HepG2 (cell line): ENCODE results near the gene MEI1. TPM values are rescaled to one million over a fixed set of nuclear protein-coding genes. Genes with fewer than 3 reads are reported as not detected.

Experiments used
- ATAC-seq: fragments of 200-7000 bp; cut with Tn5 transposase; 3 replicates; pipeline ENCODE4 v1.9.1; 2020; ENCODE audit warnings: mild to moderate bottlenecking, moderate library complexity
- BruUV-seq: library from RNA; stranded (reverse); fragments of 400-500 nt; replicated peaks from 2 replicates; lab custom pipeline; 2021; lab: Mats Ljungman, UMichigan
- CTCF ChIA-PET: fragments of 300-600 bp; formaldehyde crosslinking; extraction: SDS; loops from one replicate; lab custom pipeline; 2021; ENCODE audit warnings: low total read pairs, inconsistent platforms, low intra/inter-chr PET ratio; lab: Yijun Ruan, JAX
- POLR2A ChIA-PET: fragments of 350-600 bp; sonication (Branson Sonifier 250); formaldehyde crosslinking; loops from one replicate; lab custom pipeline; 2020; ENCODE audit warnings: antibody characterized with exemption, inconsistent platforms; lab: Yijun Ruan, JAX
- DNase-seq: peaks from one replicate; pipeline ENCODE4 v3.0.0-alpha.2; 2015; ENCODE audit warnings: low spot score
- FAIRE-seq: peaks from 3 replicates; lab custom pipeline; 2011; peaks lifted over from hg19 to GRCh38; lab: Jason Lieb, UNC
- H2AFZ ChIP-seq: one replicate; pipeline ENCODE4 v1.6.1; 2011; ENCODE audit warnings: low read length, inconsistent platforms
- H3K27ac ChIP-seq: fragments of 300-600 bp; 3 replicates; pipeline ENCODE4 v1.8.0; 2011; ENCODE audit warnings: mixed run types, mild to moderate bottlenecking, mixed read lengths, low read length, inconsistent platforms; ENCODE audit not compliant: insufficient read depth; ENCODE audit errors: extremely low read length
- H3K27me3 ChIP-seq, 2 experiments: fragments of 200-600 bp in 1 of 2; 2 replicates in 1 of 2; 3 replicates in 1 of 2; pipeline versions ENCODE4 v1.6.0 to v1.8.0; 2011; ENCODE audit warnings: low read length in 2 of 2, mild to moderate bottlenecking in 2 of 2, moderate library complexity in 2 of 2, inconsistent platforms in 1 of 2; ENCODE audit not compliant: insufficient read depth in 2 of 2, control insufficient read depth in 1 of 2
- H3K36me3 ChIP-seq, 2 experiments: fragments of 200-600 bp in 1 of 2; replicated peaks in 1 of 2; 2 replicates in 1 of 2; 3 replicates in 1 of 2; pipeline versions ENCODE4 v1.5.1 to v1.8.0; 2011; ENCODE audit warnings: low read length in 2 of 2, inconsistent platforms in 1 of 2; ENCODE audit not compliant: insufficient read depth in 2 of 2, control insufficient read depth in 1 of 2
- H3K4me1 ChIP-seq: 2 replicates; pipeline ENCODE4 v1.5.1; 2012; ENCODE audit warnings: low read length, inconsistent platforms; ENCODE audit not compliant: insufficient read depth
- H3K4me2 ChIP-seq: 2 replicates; pipeline ENCODE4 v1.6.0; 2011; ENCODE audit warnings: low read depth, low read length, inconsistent platforms
- H3K4me3 ChIP-seq, 3 experiments: fragments of 200-600 bp in 1 of 3; sonication (generic), shearing (Covaris generic) in 1 of 3; replicated peaks in 1 of 3; 2 replicates each; pipeline ENCODE4 v1.5.1; 2011 to 2016; ENCODE audit warnings: low read length in 3 of 3, inconsistent platforms in 2 of 3, low read depth in 2 of 3, mild to moderate bottlenecking in 2 of 3, control low read depth in 1 of 3, mixed read lengths in 1 of 3; ENCODE audit not compliant: insufficient read depth in 1 of 3
- H3K79me2 ChIP-seq: one replicate; pipeline ENCODE4 v1.6.1; 2011; ENCODE audit warnings: low read length, inconsistent platforms; ENCODE audit not compliant: insufficient read depth
- H3K9ac ChIP-seq: 2 replicates; pipeline ENCODE4 v1.6.0; 2011; ENCODE audit warnings: mild to moderate bottlenecking, low read depth, low read length, inconsistent platforms; ENCODE audit not compliant: insufficient read depth
- H3K9me3 ChIP-seq: 2 replicates; pipeline ENCODE4 v1.5.1; 2012; ENCODE audit warnings: mild to moderate bottlenecking, low read length
- H4K20me1 ChIP-seq: 2 replicates; pipeline ENCODE4 v1.6.0; 2011; ENCODE audit warnings: inconsistent platforms, mild to moderate bottlenecking, low read length, moderate library complexity; ENCODE audit not compliant: insufficient read depth
- CBX1 ChIP-seq: IDR thresholded peaks from one replicate; pipeline ENCODE4 v1.6.1; 2016; ENCODE audit warnings: antibody characterized with exemption, low read depth
- HIVEP1 ChIP-seq: sonication (generic); formaldehyde crosslinking; IDR thresholded peaks from 2 replicates; pipeline ENCODE4 v1.4.0; 2020; ENCODE audit warnings: mild to moderate bottlenecking, missing genetic modification reagents
- POLR2AphosphoS5 ChIP-seq: IDR thresholded peaks from 2 replicates; pipeline ENCODE4 v1.6.1; 2012; ENCODE audit warnings: low read depth, low read length
- RELA ChIP-seq: sonication (generic); formaldehyde crosslinking; IDR thresholded peaks from 2 replicates; pipeline ENCODE4 v1.4.0; 2020; ENCODE audit warnings: missing genetic modification reagents
- SIN3B ChIP-seq: fragments of 150-350 bp; IDR thresholded peaks from 2 replicates; pipeline ENCODE4 v1.6.1; 2014; ENCODE audit warnings: low read length
- TOPORS ChIP-seq: sonication (generic); formaldehyde crosslinking; IDR thresholded peaks from 2 replicates; pipeline ENCODE4 v1.8.0; 2023; ENCODE audit warnings: mild to moderate bottlenecking, missing genetic modification reagents
- ZFP41 ChIP-seq: sonication (generic); formaldehyde crosslinking; IDR thresholded peaks from 2 replicates; pipeline ENCODE4 v1.4.0; 2020; ENCODE audit warnings: mild to moderate bottlenecking, missing genetic modification reagents, borderline replicate concordance
- ZMYM2 ChIP-seq: sonication (generic); formaldehyde crosslinking; IDR thresholded peaks from 2 replicates; pipeline ENCODE4 v1.8.0; 2022; ENCODE audit warnings: mild to moderate bottlenecking, missing genetic modification reagents
- ZNF484 ChIP-seq: sonication (generic); formaldehyde crosslinking; IDR thresholded peaks from 2 replicates; pipeline ENCODE4 v1.5.1; 2020; ENCODE audit warnings: mild to moderate bottlenecking, low read depth, missing genetic modification reagents, borderline replicate concordance
- WGBS: methylation state at CpG from one replicate; pipeline ENCODE4 v1.1.6; 2017; ENCODE audit warnings: low lambda C conversion rate; 5-methylcytosine and 5-hydroxymethylcytosine counted together
- in situ Hi-C: cut with HindIII; loops from 2 replicates; pipeline ENCODE4 v1.10.0; 2017; ENCODE audit warnings: low pct_unique_long_range_greater_than_20kb; ENCODE audit not compliant: extremely low pct_ligation_motif_present
- intact Hi-C: fragments of 100-400 bp; cut with micrococcal nuclease; formaldehyde crosslinking; loops from one replicate; pipeline ENCODE4 v1.10.0; 2022; ENCODE audit not compliant: unreplicated experiment
- polyA plus RNA-seq, 8 experiments: library from polyadenylated mRNA; depleted of rRNA in 3 of 8; stranded (reverse) in 7 of 8; unstranded in 1 of 8; fragments of >200 nt; fragmentation: Illumina TruSeq in 4 of 8; extraction: Trizol in 4 of 8; gene quantifications; 2 replicates each; pipeline versions ENCODE4 v1.2.1 to v1.2.3, GENCODE V29; 2011 to 2016; ENCODE audit warnings: low read depth in 4 of 8, missing spikeins in 1 of 8, mixed read lengths in 1 of 8; ENCODE audit not compliant: insufficient read depth in 1 of 8
- total RNA-seq, 5 experiments: library from RNA; depleted of rRNA; stranded (reverse); fragments of >200 nt; fragmentation: Illumina TruSeq; extraction: Trizol; gene quantifications; 2 replicates each; pipeline ENCODE4 v1.2.3, GENCODE V29; 2016; ENCODE audit warnings: low read depth in 1 of 5
- TF ChIP-seq, protein P1 (sequence below): sonication (generic); formaldehyde crosslinking; IDR thresholded peaks from 2 replicates; pipeline ENCODE4 v1.4.0; 2020; ENCODE audit warnings: mild to moderate bottlenecking, missing genetic modification reagents

Gene MEI1
- total and polyA plus RNA-seq, 2 of the 13 experiments (the other 11 are each of a cell fraction or from before 2014, with no cell fraction given), result 0.75 to 1.9 TPM

DNA sequence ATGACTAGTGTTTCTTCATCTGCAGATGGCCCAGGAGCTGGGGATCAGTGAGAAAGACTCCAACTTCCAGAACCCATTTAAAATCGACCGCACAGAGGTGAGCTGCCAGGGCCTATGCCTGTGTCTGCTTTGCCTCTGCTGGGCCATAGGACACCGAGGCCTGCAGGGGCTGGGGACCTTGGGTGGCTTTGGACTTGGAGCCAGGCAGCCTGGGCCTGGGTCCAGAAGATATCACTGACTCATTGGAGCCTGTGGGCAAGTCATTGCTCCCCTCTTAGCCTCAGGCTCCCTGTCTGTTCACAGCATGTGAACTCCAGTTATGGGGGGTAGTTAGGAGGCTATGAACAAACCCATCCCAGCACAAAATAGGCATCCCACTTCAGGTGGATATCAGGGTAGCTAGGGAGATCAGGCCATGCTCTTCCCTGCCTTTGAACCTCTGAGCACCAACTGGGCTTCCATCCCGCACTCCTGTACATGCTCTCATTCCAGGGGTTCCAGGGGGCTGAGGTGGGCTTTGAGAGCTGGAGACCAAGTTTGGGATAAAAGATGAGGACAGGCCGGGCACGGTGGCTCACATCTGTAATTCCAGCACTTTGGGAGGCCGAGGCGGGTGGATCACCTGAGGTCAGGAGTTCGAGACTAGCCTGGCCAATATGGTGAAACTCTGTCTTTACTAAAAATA lies 114.6 kb downstream of the MEI1 start (continued):
- TF ChIP-seq TOPORS (CRISPR knock-in tag), result no peak
- TF ChIP-seq, all 625 proteins: peak for 0

DNA sequence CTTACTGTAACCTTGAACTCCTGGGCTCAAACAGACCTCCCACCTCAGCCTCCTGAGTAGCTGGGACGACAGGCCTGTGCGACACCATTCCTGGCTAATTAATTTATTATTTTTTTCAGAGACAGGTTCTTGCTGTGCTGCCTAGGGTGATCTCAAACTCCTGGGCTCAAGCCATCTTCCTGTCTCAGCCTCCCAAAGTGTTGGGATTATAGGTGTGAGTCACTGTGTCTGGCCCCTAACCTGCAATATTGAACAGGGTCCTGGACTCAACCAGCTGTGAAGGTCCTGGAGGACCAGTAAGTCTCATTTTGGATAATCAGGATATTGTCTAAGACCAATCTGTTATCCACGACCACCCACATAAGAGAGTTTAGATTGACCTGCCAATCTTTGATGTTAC lies 116.4 kb downstream of the MEI1 start:
- CTCF ChIA-PET, result no interaction called here
- Histone ChIP-seq H3K4me1 (no peaks in the 10 kb centered on the region), H3K4me2 (no peak overlapping the region), H3K9ac (no peak overlapping the region), H3K27me3 (no peaks in the 10 kb centered on the region), H4K20me1 (no peaks in the 10 kb centered on the region), H3K9me3 (no peaks in the 10 kb centered on the region), H3K27ac (no peak overlapping the region), H2AFZ (no peak overlapping the region), H3K79me2 (no peaks in the 10 kb centered on the region), H3K36me3 (peaks cover 2 to 46% of the 10 kb centered on the region in 2 experiments; a peak in 4 of 5 replicates), H3K4me3 (no peak overlapping the region)
- ATAC-seq, result no peak
- in situ Hi-C loops, result no loop called here
- no TSS peak for BruUV-seq
- intact Hi-C loops, result no loop called here
- TF ChIP-seq CBX1, result no peak
- no peak for TF ChIP-seq RELA (CRISPR knock-in tag)
- no peak for TF ChIP-seq SIN3B
- TF ChIP-seq ZFP41 (CRISPR knock-in tag), result no peak
- no peak for TF ChIP-seq ZNF484 (CRISPR knock-in tag)
- no peak for TF ChIP-seq HIVEP1
- TF ChIP-seq, protein P1, sequence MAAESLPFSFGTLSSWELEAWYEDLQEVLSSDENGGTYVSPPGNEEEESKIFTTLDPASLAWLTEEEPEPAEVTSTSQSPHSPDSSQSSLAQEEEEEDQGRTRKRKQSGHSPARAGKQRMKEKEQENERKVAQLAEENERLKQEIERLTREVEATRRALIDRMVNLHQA (CRISPR knock-in tag), result no peak
- TF ChIP-seq POLR2AphosphoS5, result no peak
- no peak for TF ChIP-seq ZMYM2 (CRISPR knock-in tag)
- POLR2A ChIA-PET, result interaction anchor here (1.2 to 2.2 kb wide), 2 partner anchors 15 to 17 kb away, joined by 4 to 5 read pairs; partner anchors contain the start of genes CCDC134 and SREBF2
- 94% methylated on average over 3 of the region's 3 CpGs for WGBS
- no peak for DNase-seq
- FAIRE-seq, result no peak
